ENCODE results near the gene BCAR1.

GRCh38 chr16:75298267-75298666, 46.8 kb upstream of the BCAR1 start:
- TF ChIP-seq EZH2phosphoT487 (IDR thresholded peaks at IDR 0.05; ENCODE audit: unreplicated experiment): no peak
- no peak for TF ChIP-seq CTCF (conservative IDR thresholded peaks at IDR 0.05; ENCODE audit: low read depth in 2 of 2)
- no peak for TF ChIP-seq EZH2 (IDR thresholded peaks at IDR 0.05; ENCODE audit: low read depth, unreplicated experiment)
- no peak for TF ChIP-seq JUNB (IDR thresholded peaks at IDR 0.05; ENCODE audit: unreplicated experiment)
- no peak for TF ChIP-seq POLR2AphosphoS5 (IDR thresholded peaks at IDR 0.05; ENCODE audit: low read depth)
- no peak for TF ChIP-seq REST (IDR thresholded peaks at IDR 0.05; ENCODE audit: unreplicated experiment)
